Activated T-helper 1 cell treated with anti-CD3 and anti-CD28 coated beads, Interleukin-2, amount 50 U/mL, for 16 hours (primary cell): ENCODE data around the gene SLC13A5.
A peak's percentile ranks its signal among the peaks of the same experiment; 100 is the strongest.
"Not testable (repeated sequence)": the region's sequence is repeated elsewhere in the genome, so short reads cannot be mapped to it uniquely, and the experiment has no call there.

Source experiments
- DNase-seq, 2 donors: peaks; one replicate each; pipeline ENCODE4 v3.0.0-alpha.2; 2020; ENCODE audit warnings: low read depth in 1 of 2, low spot score in 1 of 2

The SLC13A5 gene

GRCh38 chr17:6666557-6666956 is 46.6 kb downstream of the SLC13A5 start:
- no peak for DNase-seq

GRCh38 chr17:6666077-6666521 is 47.1 kb downstream of the SLC13A5 start:
- DNase-seq: peak in 1 of 2 donors; percentile 12

- not testable (repeated sequence) for DNase-seq
These were observed 50.0 kb downstream of the SLC13A5 start for GRCh38 chr17:6663200-6663599.

GRCh38 chr17:6661464-6661848 is 51.7 kb downstream of the SLC13A5 start:
- no peak for DNase-seq

- DNase-seq: no peak
These were observed 52.2 kb downstream of the SLC13A5 start for GRCh38 chr17:6660805-6661463.

GRCh38 chr17:6660101-6660500 is 53.1 kb downstream of the SLC13A5 start:
- no peak for DNase-seq

GRCh38 chr17:6658411-6658810 is 54.8 kb downstream of the SLC13A5 start:
- DNase-seq: not testable (repeated sequence)

GRCh38 chr17:6657633-6658287 is 55.4 kb downstream of the SLC13A5 start:
- no peak for DNase-seq

- peak in 1 of 2 donors; percentile 56 for DNase-seq
These were observed 56.2 kb downstream of the SLC13A5 start for GRCh38 chr17:6656797-6657632.

GRCh38 chr17:6655732-6656361 is 57.3 kb downstream of the SLC13A5 start:
- not testable (repeated sequence) for DNase-seq

- DNase-seq: no peak
These were observed 58.1 kb downstream of the SLC13A5 start for GRCh38 chr17:6654841-6655731.

GRCh38 chr17:6651919-6652452 is 61.2 kb downstream of the SLC13A5 start:
- DNase-seq: no peak

- peak; percentile 88 to 93 for DNase-seq
These were observed 61.7 kb downstream of the SLC13A5 start, which contains the start of the genes C17orf100 and MED31 for GRCh38 chr17:6651354-6651918. C17orf100 (plus strand) TSS chr17:6651762; CDS start chr17:6651914, 152 bp downstream. MED31 (minus strand) TSS chr17:6651605; CDS start chr17:6651528, 77 bp downstream.

GRCh38 chr17:6648181-6648580 is 65.0 kb downstream of the SLC13A5 start:
- DNase-seq: no peak

- DNase-seq: no peak
These were observed 69.6 kb downstream of the SLC13A5 start for GRCh38 chr17:6643451-6644125.

- no peak for DNase-seq
These were observed 70.6 kb downstream of the SLC13A5 start for GRCh38 chr17:6642592-6642991.

GRCh38 chr17:6641247-6641863 is 71.8 kb downstream of the SLC13A5 start:
- DNase-seq: no peak

- peak; percentile 76 to 83 for DNase-seq
These were observed 72.5 kb downstream of the SLC13A5 start, which contains the start of the genes KIAA0753 and TXNDC17 for GRCh38 chr17:6640536-6641246. KIAA0753 (minus strand) TSS chr17:6640711; CDS start chr17:6635103, 5,608 bp downstream. TXNDC17 (plus strand) TSS chr17:6641060; CDS start chr17:6641083, 23 bp downstream.
